ENCODE results near the gene EGR4. TPM values are rescaled to one million over a fixed set of nuclear protein-coding genes. Genes with fewer than 3 reads are reported as not detected.

The EGR4 gene
- total RNA-seq, 2 donors from 2014 or later, result 11.4 TPM; not detected in 1

- Histone ChIP-seq H3K36me3 (no peaks in the 10 kb centered on the region), H3K27ac (no peak overlapping the region), H3K9me3 (no peaks in the 10 kb centered on the region), H3K4me1 (replicated peaks) (no peaks in the 10 kb centered on the region), H3K27me3 (replicated peaks; ENCODE audit: insufficient read depth) (peaks cover 28% of the 10 kb centered on the region), H3K4me3 (peak overlapping the region in 1 of 2 donors; percentile 15)
- TF ChIP-seq POLR2A (IDR thresholded peaks at IDR 0.05), result no peak
- no peak for TF ChIP-seq CTCF (IDR thresholded peaks at IDR 0.05)
- no peak for TF ChIP-seq POLR2AphosphoS5 (IDR thresholded peaks at IDR 0.05)
- intact Hi-C loops (cut with DNase I), result no loop called here
- WGBS, result 2% methylated on average over 68 of the region's 82 CpGs
- no peak for DNase-seq (ENCODE audit: low spot score)
These were observed 1.7 kb downstream of the EGR4 start for GRCh38 chr2:73291461-73292315.

GRCh38 chr2:73291093-73291460, 2.3 kb downstream of the EGR4 start:
- no peak overlapping the region for H3K27ac ChIP-seq
- H3K4me3 ChIP-seq, result peak overlapping the region in 1 of 2 donors; percentile 15
- no peaks in the 10 kb centered on the region for H3K36me3 ChIP-seq
- WGBS, result 4% methylated on average over 27 of the region's 34 CpGs
- H3K4me1 ChIP-seq (replicated peaks), result no peaks in the 10 kb centered on the region
- H3K9me3 ChIP-seq, result no peaks in the 10 kb centered on the region
- no peak for DNase-seq (ENCODE audit: low spot score)
- intact Hi-C loops (cut with DNase I), result no loop called here
- TF ChIP-seq CTCF (IDR thresholded peaks at IDR 0.05), result no peak
- TF ChIP-seq POLR2A (IDR thresholded peaks at IDR 0.05), result no peak
- TF ChIP-seq POLR2AphosphoS5 (IDR thresholded peaks at IDR 0.05), result no peak
- H3K27me3 ChIP-seq (replicated peaks; ENCODE audit: insufficient read depth), result peaks cover 28% of the 10 kb centered on the region

GRCh38 chr2:73290049-73290839, 3.1 kb downstream of the EGR4 start:
- H3K27me3 ChIP-seq (replicated peaks; ENCODE audit: insufficient read depth), result peaks cover 23% of the 10 kb centered on the region
- TF ChIP-seq POLR2AphosphoS5 (IDR thresholded peaks at IDR 0.05) (no peak), POLR2A (IDR thresholded peaks at IDR 0.05) (no peak), CTCF (IDR thresholded peaks at IDR 0.05) (peak in 1 of 4 experiments; percentile 34)
- no peak for DNase-seq (ENCODE audit: low spot score)
- H3K4me1 ChIP-seq (replicated peaks), result no peaks in the 10 kb centered on the region
- no peak overlapping the region for H3K27ac ChIP-seq
- intact Hi-C loops (cut with DNase I), result no loop called here
- H3K36me3 ChIP-seq, result no peaks in the 10 kb centered on the region
- H3K9me3 ChIP-seq, result no peaks in the 10 kb centered on the region
- H3K4me3 ChIP-seq, result no peak overlapping the region
- WGBS, result 62% methylated on average over 6 of the region's 6 CpGs

- Histone ChIP-seq H3K4me3 (no peak overlapping the region), H3K27ac (no peak overlapping the region), H3K4me1 (replicated peaks) (no peaks in the 10 kb centered on the region), H3K36me3 (no peaks in the 10 kb centered on the region), H3K27me3 (replicated peaks; ENCODE audit: insufficient read depth) (peaks cover 16% of the 10 kb centered on the region), H3K9me3 (no peaks in the 10 kb centered on the region)
- intact Hi-C loops (cut with DNase I), result no loop called here
- no peak for DNase-seq (ENCODE audit: low spot score)
- no peak for TF ChIP-seq CTCF (IDR thresholded peaks at IDR 0.05)
- TF ChIP-seq POLR2AphosphoS5 (IDR thresholded peaks at IDR 0.05), result no peak
- TF ChIP-seq POLR2A (IDR thresholded peaks at IDR 0.05), result no peak
These were observed 4.0 kb downstream of the EGR4 start for GRCh38 chr2:73289304-73289703.
